ENCODE data around the gene FAM107A.

Gene FAM107A

GRCh38 chr3:58594117-58594516, 16.9 kb upstream of the FAM107A start:
- TF ChIP-seq CTCF (IDR thresholded peaks at IDR 0.05; ENCODE audit: low read length, missing control alignments) = no peak
- DNase-seq (ENCODE audit: low read depth) = no peak
- no peak overlapping the region for H3K4me3 ChIP-seq (replicated peaks; ENCODE audit: low read depth, low read length)

GRCh38 chr3:58591517-58592510, 14.6 kb upstream of the FAM107A start:
- no peak for DNase-seq (ENCODE audit: low read depth)
- TF ChIP-seq CTCF (IDR thresholded peaks at IDR 0.05; ENCODE audit: low read length, missing control alignments) = no peak

DNA sequence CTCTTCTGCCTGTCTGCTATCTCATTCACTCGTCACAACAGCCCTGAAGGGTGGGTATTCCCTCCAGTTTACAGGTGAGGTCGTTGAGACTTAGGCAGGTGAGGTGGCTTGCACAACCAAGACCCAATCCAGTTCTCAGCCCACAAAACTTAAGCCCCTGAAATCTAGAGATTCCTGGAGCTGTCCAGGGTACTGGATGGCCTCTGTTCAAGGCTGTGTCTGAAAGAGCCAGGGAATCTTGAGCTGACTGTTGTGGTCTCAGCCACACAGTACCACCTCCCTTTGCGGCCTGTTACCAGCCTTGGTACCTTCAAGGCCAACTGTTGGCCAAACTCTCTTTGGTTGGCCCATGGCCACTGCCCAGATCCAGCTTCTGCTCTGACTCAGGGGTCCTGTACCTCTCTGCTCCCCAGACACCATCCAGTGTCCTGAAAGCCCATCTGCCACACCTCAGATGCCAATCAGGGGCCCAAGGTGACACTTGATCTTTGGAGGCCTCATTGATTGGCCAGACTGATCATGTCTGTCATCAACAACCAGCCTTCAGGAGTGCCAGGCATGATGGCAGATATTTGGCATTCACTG, 10.9 kb upstream of the FAM107A start:
- no peak for TF ChIP-seq CTCF (IDR thresholded peaks at IDR 0.05; ENCODE audit: low read length, missing control alignments)
- peak; percentile 61 for DNase-seq (ENCODE audit: low read depth)
- no peak overlapping the region for H3K4me3 ChIP-seq (replicated peaks; ENCODE audit: low read depth, low read length)

More at GRCh38 chr3:58591517-58592510, 14.6 kb upstream of the FAM107A start:
- H3K4me3 ChIP-seq (replicated peaks; ENCODE audit: low read depth, low read length) = no peak overlapping the region

- no peak for TF ChIP-seq CTCF (IDR thresholded peaks at IDR 0.05; ENCODE audit: low read length, missing control alignments)
- DNase-seq (ENCODE audit: low read depth) = no peak
- H3K4me3 ChIP-seq (replicated peaks; ENCODE audit: low read depth, low read length) = no peak overlapping the region
These were observed 9.6 kb upstream of the FAM107A start for GRCh38 chr3:58586776-58587192.

GRCh38 chr3:58585994-58586393, 8.8 kb upstream of the FAM107A start:
- TF ChIP-seq CTCF (IDR thresholded peaks at IDR 0.05; ENCODE audit: low read length, missing control alignments) = no peak
- no peak for DNase-seq (ENCODE audit: low read depth)
- H3K4me3 ChIP-seq (replicated peaks; ENCODE audit: low read depth, low read length) = no peak overlapping the region

DNA sequence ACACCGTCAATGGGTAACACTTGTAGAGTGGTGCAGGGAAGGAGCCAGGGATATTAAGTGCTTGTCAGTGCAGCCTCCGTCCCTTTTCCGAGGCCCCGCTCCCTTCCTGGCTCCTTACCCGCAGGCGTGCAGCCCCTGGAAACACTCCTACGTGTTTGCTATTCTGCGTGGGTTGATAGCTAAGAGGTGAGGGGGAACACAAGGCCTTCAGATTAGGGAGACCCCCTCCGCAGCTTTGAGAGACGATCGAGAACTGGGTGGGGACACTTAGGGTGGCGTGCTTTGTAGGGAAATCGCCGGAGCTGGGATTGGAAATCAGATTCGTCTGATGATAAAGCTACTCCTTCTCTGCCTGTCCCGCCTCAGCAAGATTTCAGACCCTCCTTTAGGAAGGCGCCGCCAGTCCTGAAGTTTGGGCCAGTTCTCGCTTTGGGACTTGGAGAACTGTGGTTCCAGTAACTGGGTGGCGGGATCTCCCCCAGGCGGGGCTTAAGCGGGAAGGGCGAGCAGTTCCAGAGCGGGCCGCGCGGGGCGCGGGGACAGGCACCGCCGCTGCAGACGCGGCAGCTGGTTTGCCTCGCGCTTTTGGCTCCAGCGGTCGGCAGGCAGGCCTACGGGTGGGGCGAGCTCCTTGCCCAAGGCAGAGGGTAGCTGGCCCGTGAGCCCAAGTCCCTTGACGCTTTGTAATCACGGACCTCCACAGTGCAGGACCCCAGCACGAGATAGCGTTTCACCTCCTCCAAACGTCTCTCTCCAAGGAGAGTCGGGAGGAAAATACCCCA, 8.0 kb upstream of the FAM107A start:
- H3K4me3 ChIP-seq (replicated peaks; ENCODE audit: low read depth, low read length) = peak overlapping the region; percentile 67
- DNase-seq (ENCODE audit: low read depth) = peak; percentile 80
- TF ChIP-seq CTCF (IDR thresholded peaks at IDR 0.05; ENCODE audit: low read length, missing control alignments) = peak; percentile 67
